ENCODE results near the gene SETD7. TPM values are rescaled to one million over a fixed set of nuclear protein-coding genes. Genes with fewer than 3 reads are reported as not detected.

Gene SETD7
- total RNA-seq, 1 donor from 2014 or later = 47.2 TPM

DNA sequence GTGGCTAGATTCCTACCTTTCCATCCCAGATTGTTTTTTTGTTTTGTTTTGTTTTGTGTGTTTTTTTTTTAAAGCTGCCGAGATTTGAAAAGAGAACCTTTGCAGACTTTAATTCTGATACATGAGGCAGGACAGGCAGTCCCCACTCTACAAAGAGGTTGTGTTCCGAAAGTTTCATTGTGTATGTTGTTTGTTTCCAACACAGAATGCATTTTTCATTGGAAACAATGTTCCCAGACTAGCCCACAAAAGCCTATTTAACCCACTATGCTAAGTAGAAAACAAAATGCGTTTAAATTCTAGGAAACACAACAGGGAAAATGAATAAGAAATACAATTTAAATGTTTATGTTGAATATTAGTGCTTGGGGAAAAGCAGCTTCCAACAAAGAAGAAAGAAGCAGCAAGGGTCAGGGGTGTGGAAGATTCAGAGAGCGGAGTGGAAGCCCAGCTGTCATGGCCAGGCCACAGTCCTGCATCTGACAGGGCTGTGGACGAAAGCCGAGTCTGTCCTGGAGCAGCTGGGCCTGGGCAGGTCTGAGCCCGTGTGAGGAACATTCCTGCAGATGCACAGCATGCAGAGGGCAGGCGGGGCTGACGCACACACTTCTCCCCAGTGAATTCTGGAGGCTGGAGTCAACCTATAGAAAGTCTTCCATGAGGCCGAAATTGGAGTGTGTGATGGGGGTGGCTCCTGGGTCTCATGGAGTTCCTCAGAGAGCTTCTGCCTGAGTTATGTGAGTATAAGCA is 12.4 kb upstream of the SETD7 start:
- no peak for DNase-seq

DNA sequence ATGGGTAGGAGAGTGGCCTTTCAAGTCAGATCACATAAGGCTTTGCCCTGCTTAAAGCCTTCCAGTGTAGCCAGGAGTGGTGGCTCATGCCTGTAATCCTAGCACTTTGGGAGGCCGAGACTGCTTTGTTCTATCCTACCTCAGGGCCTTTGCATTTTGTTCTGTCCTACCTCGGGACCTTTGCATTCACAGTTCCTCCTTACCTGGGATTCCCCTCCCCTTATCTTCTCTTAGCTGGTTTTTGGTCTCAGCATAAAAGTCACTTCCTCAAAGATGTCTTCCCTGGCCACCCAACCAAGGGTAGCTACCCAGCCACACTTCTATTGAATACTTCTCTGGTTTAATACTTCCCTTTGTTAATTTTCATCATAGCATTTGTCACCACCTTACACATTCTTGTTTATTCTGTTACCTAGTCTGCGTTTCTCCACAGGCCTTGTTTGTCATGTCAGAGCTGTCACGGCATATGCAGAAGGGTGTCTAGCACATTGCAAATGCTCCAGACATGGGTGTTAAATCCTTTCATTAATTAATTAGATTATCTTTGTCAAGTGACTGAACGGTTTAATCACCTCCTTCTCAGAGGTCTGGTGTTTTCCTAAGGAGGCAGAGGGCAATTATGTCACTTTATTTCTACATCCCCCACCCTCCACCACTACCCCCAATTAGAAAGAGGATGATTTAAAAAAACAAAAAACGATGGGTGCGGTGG is 11.3 kb upstream of the SETD7 start:
- no peak for DNase-seq

DNA sequence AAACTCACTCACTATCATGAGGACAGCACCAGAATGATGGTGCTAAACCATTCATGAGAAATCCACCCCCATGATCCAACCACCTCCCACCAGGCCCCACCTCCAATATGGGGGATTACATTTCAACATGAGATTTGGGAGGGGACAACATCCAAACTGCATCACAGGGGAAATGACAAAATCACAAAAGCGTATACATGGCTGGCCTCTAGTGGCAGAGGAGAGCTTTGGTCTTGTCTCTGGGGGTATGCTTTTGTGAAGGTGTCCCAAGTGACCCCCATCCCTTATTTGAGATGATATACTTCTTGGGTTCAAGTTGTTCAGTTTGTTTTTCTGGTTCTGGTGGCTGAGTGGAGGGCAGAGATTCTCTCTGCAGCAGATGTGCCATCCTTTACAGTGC is 8.5 kb upstream of the SETD7 start:
- no peak for DNase-seq

DNA sequence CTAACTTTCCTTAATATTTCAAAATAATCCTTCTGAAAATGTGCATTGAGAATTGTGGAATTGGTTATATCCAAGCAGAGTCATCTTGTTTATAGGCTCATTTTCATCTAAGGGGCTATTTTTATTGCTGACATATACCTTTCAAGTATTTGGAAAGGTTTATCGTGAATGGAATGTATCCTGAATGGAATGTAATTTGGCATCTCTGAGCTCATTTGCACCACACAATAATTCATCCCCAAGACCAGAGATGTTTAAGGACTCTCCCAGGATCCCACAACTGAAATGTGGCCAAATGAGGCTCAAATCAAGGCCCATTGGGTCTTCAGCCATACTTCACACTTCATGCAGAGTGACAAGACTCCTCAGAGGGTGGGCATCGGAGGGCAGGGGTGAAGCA is 7.5 kb upstream of the SETD7 start:
- no peak for DNase-seq

DNA sequence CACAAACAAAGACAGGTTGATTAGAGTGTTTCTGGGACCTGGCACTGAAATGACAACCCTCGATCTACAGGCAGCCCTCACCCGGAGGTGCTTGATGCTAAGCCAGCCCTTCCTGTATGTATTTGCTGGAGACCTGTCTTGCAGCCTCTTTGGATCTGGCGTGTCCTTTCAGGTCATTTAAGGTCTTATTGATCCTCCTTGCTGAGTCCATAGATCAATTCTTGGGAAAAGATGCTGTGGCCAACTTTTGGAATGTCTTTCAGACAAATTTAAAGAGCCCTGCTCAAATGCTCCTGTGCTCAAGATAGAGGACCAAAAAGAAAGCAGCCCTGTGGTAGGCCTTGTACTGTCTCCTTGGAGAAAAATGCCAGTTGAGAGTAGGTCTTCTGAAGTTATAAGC is 6.8 kb upstream of the SETD7 start:
- DNase-seq = no peak

DNA sequence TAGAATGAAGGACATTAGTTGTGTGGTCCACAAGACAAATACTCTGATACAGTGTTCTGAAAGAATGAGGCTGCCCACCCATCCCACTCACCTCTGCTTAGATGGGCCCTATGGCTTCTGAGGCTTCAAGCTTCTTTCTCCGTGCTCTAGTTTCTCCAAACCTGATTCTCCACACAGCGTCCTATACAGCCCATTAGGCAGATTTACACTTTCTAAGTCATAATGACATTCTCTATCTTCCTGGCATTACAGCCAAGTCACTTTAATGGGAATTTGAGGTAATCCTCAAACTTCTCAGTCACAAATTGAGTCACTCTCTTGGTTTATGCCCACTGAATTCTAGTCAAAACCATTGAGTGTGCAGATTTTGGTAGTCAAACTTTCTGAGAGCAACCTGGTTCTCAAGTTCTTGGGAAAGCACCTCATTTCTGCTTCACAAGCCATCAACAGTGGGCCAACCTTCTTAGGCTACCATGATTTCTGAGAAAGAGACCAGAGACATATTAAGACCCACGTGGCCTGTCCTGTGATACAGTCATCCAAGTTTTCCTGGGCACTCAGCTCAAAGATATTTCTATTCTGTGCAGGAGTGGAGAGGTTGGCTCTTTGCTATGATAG is 6.2 kb upstream of the SETD7 start:
- DNase-seq = no peak

DNA sequence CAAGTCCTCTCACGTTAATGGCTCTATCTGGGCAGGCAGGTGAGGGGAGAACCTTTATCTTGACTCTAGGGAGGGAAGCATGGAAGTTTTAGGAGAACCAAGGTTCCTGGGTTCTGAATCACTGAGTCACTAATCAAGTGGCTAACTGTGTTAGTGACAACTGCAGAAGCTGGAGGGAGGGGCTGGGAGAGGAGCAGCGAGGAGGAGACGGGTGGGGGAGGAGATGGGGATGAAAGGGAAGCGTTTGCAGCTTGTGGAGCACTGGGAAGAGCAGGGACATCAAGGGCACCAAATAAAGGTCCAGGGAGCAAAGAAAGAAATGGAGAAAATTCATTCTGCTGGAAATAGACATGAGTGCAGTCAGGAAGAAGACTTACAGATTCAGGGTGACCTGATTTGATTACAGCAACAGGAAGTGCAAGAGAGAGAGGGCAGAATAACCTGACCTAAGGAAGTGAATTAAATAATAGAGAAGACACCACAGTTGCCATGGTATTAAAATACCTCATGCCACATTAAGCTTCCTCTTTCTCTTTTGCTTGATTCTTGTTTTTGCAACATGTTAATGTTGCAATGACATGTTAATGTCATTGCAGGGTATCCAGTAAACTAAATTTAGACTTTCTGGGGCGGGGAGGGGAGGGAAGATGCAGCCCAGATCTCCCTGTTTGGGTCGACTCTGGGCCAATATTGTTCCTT is 4.5 kb upstream of the SETD7 start:
- no peak for DNase-seq

DNA sequence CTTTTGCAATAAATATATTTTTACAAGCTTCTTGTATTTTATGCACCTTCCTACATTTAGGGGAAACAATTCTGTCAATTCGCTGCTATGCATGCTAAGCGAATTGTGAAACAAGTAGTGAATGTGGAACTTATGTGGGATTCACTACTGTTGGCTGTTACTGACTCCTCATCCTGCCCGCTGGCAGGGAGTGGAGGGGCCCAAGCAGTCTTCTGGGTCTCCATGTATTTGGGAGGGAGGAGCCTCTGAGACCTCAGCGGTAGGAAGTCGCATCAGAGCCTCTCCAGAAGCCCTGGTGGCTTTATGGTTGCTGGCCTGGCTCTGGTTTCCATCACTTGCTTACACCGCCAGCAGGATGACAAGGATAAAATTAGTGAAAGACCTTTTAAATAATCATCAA is 3.7 kb upstream of the SETD7 start:
- DNase-seq = no peak

DNA sequence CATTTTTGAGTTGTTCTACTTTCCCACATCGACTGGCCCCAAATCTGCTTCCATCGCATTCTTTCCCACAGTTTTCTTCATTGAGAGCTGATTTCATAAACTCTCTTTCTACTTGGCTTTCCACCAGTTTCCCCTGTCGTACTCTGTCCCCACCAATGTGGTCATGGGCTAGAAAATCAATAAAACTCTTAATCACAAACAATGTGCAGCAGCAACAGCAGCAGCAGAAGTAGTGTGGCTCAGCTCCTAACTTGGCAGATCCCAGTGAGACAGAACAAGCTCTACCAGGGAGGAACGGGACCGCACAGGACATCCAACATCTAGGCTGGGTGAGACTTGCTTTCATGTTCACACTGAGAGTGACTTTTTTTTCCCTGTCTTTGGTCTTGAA is 3.1 kb upstream of the SETD7 start:
- DNase-seq = no peak

DNA sequence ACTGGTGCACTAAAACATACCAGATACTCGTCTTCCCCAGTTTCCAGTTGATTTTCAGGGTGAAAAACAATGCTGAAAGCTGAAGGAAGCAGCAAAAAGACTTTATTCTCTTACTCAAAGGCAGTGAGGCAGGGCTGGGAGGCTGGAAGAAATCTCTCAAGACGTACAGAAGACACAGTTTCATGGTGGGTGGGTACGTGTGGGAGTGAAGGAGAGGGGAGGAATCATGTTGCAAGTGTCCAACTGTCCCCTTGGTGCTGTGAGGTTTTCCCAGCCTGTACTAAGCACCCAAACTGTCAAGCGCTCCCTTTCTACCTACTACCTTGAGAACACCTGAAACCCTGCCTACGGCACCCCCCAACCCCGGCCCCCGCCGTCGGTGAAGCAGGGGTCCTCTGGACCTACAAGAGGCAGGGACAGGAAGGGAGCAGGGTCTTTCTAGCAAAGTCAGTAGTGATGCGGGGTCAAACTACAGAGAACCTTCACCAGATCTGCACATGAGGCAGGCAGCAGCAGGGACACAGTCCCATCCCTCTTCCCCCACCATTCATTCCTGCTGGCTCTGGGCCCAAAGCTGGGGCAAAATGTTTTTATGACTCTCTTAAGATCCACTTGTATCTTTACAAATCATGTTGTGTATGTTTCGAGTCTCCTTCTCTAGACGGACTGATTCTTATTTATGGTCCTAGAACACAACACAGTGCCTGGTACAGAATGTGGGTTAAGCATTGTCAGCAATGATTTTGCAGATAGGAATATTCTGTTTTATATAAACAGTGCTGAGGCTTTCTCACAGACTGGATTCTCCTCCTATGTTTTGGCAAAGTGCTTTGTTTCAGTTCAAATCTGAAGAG is 2.4 kb upstream of the SETD7 start:
- DNase-seq = no peak

DNA sequence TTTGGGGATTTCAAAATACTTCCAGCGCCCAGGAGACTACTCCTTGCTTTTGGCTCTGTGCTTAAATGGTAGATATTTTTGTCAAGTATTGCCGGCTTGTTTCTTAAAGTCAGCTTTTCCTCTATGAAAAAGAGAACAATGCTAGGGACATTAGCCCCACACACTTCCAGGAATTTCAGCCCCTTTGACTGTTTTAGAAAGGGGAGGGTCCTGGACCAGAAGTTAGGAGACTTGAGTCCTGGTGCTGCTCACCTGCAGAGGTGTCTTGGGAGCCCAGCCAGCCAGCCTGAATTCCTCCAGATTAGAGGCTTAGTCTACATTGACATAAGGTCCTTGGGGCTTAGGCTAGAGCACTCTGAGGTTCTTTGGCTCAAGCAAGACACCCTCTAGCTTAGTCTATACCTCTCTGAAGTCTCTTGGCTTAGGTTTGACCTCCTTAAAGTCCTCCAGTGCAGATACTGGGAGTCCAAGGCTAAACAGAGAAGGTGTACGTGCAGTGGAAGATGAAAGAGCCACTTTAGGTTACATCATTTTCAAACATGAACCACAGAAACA is 1.6 kb upstream of the SETD7 start:
- DNase-seq = no peak

DNA sequence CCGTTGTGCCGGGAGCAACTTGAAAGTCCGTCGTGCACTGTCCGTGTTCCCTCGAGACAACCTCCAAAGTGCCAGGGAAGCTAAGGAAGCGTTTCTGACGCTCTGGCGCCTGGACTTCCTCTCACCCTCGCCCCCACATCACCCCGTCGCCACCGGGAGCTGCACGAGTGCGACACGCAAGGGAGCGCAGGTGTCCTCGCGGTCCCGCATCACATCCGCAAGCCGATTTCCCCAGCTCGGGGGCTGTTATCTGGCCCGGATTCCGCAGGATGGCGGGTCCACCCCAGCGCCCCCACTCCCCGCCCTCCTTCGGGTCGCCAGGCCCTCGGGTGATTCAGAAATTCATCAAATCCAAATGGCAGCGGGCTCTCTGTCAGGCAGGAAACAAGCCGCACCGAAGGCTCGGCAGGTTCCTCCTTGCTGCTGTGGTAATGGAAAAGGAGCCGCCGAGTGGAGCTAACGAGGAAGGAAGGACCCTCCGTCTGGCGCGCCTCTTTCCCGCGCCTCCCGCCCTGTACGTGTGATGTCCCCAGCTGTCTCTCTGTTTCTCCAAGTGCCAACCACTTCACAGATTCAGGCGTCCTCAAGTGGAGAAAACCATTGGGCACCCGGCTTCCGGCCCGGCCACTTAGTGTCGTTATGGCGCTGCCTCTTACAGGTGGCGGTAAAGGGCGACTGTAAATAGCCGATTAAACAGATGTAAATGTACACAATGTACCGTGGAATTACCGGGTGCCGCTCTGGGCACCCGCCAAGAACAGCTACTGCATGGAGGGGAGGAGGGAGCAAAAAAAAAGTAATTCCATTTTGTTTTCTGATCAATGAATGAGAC is 921 bp upstream of the SETD7 start:
- no peak for DNase-seq

DNA sequence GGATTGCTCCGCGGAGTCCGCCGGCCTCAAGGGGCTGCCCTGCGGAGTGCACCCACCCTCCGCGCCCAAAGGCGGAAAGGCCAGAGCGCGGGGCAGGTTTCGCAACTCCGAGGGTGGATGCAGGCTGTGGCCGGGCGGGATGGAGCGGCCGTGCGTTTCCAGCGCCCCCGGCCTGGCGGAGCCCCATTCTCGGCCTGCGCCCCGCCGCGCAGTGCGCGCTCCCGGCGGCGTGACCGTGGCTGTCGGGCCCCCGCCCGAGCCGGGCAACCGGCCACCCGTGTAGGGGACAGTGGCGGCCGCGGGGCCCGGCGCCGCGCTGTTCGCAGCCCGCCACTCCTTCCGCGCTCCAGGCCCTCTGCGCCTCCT is 331 bp downstream of the SETD7 start:
- no peak for DNase-seq

DNA sequence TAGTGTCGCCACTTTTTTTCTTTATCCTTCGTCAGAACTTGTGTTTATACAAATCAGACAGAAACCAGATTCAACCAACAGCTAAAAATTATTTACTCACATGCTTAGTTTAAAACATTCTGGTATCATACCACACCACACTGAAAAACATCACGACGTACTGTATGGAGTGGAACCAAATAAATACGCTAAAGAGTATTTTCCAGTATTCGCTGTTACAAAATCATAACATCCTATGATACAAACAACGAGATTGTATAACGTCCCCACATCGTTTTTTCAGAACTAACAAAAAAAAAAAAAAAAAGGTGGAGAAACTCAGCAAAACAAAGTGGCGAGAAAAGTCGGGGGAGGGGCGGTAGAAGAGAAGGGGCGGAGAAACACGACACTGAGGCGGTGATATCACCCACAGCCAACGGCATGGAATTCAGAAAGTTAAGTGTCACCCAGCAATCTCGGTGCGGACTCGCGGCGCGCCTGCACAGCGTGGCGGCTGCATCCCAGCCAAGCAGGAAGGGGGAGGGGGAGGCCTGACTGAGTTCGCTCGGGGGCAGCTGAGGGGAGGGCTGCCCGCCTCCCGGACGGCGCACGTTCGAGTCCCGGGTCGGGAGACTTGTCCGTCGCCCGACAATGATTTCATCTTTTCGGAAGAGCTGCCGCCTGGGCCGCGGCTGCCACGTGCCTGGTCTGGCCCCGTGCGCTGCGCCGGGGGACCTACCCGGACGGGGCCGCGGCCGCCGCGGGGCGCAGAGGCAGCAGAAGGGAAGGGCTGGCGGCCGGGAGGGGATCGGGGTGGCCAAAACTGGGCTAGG is 920 bp downstream of the SETD7 start:
- DNase-seq = peak; percentile 91

DNA sequence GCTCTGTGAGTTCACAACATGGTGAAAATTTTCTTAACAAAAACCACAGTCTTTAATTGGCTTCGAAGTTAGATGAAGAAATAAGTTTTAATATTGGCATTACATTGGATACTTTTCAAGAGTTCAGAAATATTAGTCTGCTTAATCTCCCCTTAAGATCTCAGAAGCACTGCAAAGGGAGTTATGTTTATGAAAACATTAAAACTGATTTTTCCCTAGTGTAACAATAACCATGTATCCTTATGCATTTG is 1.5 kb downstream of the SETD7 start:
- peak; percentile 69 for DNase-seq

DNA sequence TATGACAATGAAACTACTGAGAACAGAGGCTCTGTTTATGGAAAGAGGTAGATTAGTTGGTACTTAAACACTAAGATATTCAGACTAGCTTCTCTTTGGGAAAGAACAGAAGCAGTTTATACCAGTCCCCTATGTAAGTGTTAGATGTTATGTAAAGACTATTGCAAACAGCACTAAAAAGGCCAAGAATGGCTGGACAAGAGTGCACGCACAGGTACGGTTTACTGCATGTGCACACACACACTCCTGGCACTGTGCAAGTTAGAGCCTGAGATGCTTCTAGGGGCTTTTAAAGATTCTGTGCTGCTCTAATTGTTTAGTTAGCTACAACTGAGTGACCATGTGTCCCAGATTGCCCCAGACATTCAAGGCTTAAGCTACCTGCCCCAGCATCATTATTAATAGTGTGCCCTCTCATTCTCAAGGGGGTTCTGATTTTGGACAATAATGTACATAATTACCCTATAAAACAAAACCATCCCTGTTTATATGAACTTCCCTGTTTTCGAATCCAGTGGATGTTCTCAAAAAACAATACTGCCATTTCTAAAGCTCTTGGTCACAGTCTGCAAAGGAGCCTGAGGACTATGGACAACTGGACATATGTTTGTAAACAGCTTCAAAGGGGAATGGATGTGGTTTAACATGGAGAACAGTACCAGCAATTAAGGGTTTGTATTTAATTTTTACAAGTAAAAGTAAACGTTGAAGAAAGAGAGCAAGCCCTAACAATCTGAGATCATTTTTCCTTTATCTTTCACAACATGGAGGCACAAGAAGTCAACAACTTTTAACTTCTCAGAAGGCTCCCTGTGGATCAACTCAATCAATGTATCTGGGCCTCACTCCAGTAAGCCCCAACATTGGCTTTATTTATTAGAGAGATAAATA is 2.0 kb downstream of the SETD7 start:
- peak; percentile 69 for DNase-seq

DNA sequence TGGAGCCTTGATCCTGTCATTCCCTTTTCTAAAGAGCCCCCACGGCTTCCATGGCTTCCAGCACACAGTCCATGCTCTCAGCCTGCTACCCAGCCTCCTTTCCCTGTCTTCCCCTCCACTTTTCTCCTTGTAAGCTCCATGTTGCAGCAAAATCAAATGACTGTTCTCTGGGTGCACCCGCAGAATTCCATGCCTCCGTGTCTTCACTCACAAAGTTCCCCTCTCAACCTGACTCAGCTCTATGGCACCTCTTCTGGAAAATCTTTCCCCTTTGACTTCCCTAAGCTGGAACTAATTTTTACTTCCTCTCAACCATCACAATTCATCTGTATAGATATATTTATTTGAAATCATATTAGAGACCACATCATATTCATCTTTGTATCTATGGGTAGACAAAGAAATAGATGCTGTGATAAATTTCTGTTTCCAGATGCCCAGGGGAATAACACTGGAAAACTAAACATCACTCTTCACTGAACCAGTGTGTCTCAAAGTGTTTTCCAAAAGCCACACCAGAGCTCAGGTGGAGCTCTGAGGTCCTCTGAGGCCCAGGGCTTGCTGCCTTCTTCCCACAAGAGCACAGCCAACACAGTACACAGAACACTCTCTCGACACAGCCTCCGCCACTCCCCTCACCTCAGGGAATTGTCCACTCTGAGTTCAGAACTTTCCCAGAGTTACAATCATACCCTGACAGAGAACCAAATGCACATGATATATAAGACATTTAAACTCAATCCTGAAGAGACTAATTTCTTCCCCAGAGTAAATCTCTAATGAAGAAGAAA is 3.3 kb downstream of the SETD7 start:
- no peak for DNase-seq

DNA sequence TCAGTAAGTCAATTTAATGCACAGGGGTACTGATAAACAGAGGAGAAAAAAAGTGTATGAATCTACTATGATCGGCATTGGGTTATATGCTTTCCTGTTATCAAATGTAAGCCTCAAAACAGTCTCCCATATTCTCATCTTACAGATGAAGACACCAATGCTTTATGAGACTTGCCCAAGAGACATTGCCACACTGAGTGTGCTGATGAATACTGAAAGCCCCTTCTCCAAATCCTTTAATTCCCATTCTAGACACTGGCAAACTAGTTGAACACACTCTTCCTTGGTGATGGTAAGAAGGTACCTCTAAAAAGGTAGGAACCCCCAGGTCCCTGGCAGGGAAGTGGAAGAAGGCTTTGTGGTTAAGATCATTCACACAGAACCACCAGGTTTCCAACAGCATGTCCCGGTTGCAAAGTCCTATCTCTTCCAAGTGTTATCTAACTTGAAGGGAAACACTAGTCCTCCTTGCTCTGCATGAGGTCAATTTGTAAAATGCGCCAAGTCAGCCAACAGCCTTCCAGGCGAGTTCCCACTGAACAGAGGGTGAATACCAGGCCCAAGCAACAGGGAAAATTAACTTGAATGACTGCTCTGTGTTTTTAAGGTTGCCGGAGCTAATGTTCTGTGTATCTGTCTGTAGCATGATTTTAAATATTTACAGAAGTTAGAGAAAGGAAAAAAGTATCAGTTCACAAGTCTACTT is 5.1 kb downstream of the SETD7 start:
- DNase-seq = no peak

Data from skin of body (tissue), 2 donors.